BE2C (cell line): ENCODE measurements around the gene HNRNPR.

Experiments
- DNase-seq: peaks from one replicate; pipeline ENCODE4 v3.0.0-alpha.2; 2020
- H3K27me3 ChIP-seq: fragments of 250-450 bp; sonication (Bioruptor Pico); 2 replicates; pipeline ENCODE4 v1.5.1; 2020; ENCODE audit warnings: mild to moderate bottlenecking
- H3K36me3 ChIP-seq: fragments of 250-450 bp; sonication (Bioruptor Pico); 2 replicates; pipeline ENCODE4 v1.5.1; 2020; ENCODE audit warnings: mild to moderate bottlenecking
- H3K4me1 ChIP-seq: fragments of 250-450 bp; sonication (Bioruptor Pico); 2 replicates; pipeline ENCODE4 v1.5.1; 2020
- H3K4me3 ChIP-seq: 2 replicates; pipeline ENCODE4 v1.5.1; 2011; ENCODE audit warnings: low read depth, low read length
- H3K9me3 ChIP-seq: fragments of 250-450 bp; sonication (Bioruptor Pico); 2 replicates; pipeline ENCODE4 v1.5.1; 2020
- CTCF ChIP-seq: IDR thresholded peaks from 2 replicates; pipeline ENCODE4 v1.5.1; 2012; ENCODE audit warnings: mild to moderate bottlenecking, low read depth, low read length

Gene HNRNPR

GRCh38 chr1:23304140-23304620 is 39.9 kb downstream of the HNRNPR start:
- Histone ChIP-seq H3K9me3 (no peaks in the 10 kb centered on the region), H3K36me3 (no peaks in the 10 kb centered on the region; the same call in 1 of the 2 replicates), H3K4me1 (no peaks in the 10 kb centered on the region), H3K4me3 (no peak overlapping the region), H3K27me3 (no peaks in the 10 kb centered on the region)
- DNase-seq = no peak
- TF ChIP-seq CTCF = no peak

GRCh38 chr1:23303524-23303923 is 40.6 kb downstream of the HNRNPR start:
- no peak for DNase-seq
- H3K27me3 ChIP-seq = no peaks in the 10 kb centered on the region
- no peaks in the 10 kb centered on the region for H3K4me1 ChIP-seq
- no peak for TF ChIP-seq CTCF
- no peak overlapping the region for H3K4me3 ChIP-seq
- H3K36me3 ChIP-seq = no peaks in the 10 kb centered on the region; the same call in 1 of the 2 replicates
- H3K9me3 ChIP-seq = no peaks in the 10 kb centered on the region

GRCh38 chr1:23296931-23297330 is 47.2 kb downstream of the HNRNPR start:
- no peak overlapping the region for H3K4me3 ChIP-seq
- H3K4me1 ChIP-seq = no peaks in the 10 kb centered on the region
- no peaks in the 10 kb centered on the region for H3K9me3 ChIP-seq
- TF ChIP-seq CTCF = no peak
- no peaks in the 10 kb centered on the region; the same call in 1 of the 2 replicates for H3K36me3 ChIP-seq
- H3K27me3 ChIP-seq = no peaks in the 10 kb centered on the region
- DNase-seq = no peak

- H3K36me3 ChIP-seq = no peaks in the 10 kb centered on the region
- no peaks in the 10 kb centered on the region for H3K4me1 ChIP-seq
- no peak overlapping the region for H3K4me3 ChIP-seq
- TF ChIP-seq CTCF = no peak
- DNase-seq = no peak
- H3K9me3 ChIP-seq = no peaks in the 10 kb centered on the region
- H3K27me3 ChIP-seq = no peaks in the 10 kb centered on the region
These were observed 52.4 kb downstream of the HNRNPR start for GRCh38 chr1:23291706-23292105.

GRCh38 chr1:23290836-23291565 is 53.1 kb downstream of the HNRNPR start:
- DNase-seq = no peak
- Histone ChIP-seq H3K9me3 (no peaks in the 10 kb centered on the region), H3K4me1 (no peaks in the 10 kb centered on the region), H3K36me3 (no peaks in the 10 kb centered on the region), H3K4me3 (no peak overlapping the region), H3K27me3 (no peaks in the 10 kb centered on the region)
- no peak for TF ChIP-seq CTCF

- TF ChIP-seq CTCF = no peak
- Histone ChIP-seq H3K36me3 (no peaks in the 10 kb centered on the region), H3K4me1 (no peaks in the 10 kb centered on the region), H3K9me3 (no peaks in the 10 kb centered on the region), H3K4me3 (no peak overlapping the region), H3K27me3 (no peaks in the 10 kb centered on the region)
- DNase-seq = no peak
These were observed 55.4 kb downstream of the HNRNPR start for GRCh38 chr1:23288671-23289070.
